22Rv1 (cell line): ENCODE data around the gene BTG3.

Experiments used
- H3K27ac ChIP-seq: fragments of 450-650 bp; 2 replicates; pipeline ENCODE4 v1.5.1; 2017
- ZFX ChIP-seq: fragments of 450-650 bp; IDR thresholded peaks from 2 replicates; pipeline ENCODE4 v1.6.1; 2017; ENCODE audit warnings: antibody characterized with exemption, borderline replicate concordance
- TF ChIP-seq, protein P1 (sequence below): fragments of 450-650 bp; IDR thresholded peaks from 2 replicates; pipeline ENCODE4 v1.5.1; 2017; ENCODE audit warnings: mild to moderate bottlenecking

Gene BTG3

DNA sequence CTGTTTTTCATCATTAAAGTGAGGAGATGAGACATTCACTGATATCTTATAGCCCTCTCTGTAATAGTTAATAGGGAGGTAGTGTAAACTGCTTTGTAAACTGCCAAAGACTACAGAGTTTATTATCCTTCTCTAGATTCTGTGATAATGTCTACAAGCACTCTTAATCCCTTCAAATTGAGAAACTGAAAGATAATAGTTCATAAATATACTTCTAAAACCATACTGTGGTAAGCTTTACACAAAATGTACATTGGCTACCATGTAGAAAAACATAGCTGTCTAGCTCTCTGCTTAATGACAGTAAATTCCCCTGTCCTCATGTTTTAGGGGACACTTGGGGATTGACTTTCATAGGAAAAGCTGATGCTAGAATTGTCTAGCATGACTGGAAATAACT lies 60.3 kb downstream of the BTG3 start:
- TF ChIP-seq, protein P1, sequence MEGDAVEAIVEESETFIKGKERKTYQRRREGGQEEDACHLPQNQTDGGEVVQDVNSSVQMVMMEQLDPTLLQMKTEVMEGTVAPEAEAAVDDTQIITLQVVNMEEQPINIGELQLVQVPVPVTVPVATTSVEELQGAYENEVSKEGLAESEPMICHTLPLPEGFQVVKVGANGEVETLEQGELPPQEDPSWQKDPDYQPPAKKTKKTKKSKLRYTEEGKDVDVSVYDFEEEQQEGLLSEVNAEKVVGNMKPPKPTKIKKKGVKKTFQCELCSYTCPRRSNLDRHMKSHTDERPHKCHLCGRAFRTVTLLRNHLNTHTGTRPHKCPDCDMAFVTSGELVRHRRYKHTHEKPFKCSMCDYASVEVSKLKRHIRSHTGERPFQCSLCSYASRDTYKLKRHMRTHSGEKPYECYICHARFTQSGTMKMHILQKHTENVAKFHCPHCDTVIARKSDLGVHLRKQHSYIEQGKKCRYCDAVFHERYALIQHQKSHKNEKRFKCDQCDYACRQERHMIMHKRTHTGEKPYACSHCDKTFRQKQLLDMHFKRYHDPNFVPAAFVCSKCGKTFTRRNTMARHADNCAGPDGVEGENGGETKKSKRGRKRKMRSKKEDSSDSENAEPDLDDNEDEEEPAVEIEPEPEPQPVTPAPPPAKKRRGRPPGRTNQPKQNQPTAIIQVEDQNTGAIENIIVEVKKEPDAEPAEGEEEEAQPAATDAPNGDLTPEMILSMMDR: no peak
- no peak for TF ChIP-seq ZFX
- no peak overlapping the region for H3K27ac ChIP-seq

DNA sequence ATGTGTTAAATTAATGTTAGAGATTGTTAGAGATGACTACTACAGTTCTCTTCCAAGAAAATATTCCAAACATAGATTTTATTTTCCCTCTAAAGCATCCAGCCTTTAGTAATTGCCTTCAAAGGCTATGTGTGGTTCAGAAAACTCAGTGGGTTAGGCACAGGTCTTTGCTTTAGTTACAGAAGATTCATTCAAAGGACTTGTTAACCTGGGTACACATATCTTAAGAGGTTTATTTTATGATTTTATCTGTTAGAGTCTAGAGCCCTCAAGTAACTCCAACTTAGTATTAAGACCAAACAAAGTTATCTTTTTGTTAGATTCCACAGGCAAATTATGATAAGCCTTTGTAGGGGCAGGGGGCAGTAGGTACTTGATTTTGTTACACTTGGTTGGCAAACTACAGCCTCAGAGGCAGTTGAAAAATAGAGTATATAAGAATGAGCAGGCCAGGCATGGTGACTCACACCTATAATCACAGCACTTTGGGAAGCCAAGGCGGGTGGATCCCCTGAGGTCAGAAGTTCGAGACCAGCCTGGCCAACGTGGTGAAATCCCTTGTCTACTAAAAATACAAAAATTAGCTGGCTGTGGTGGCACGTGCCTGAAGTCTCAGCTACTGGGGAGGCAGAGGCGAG lies 61.9 kb downstream of the BTG3 start:
- TF ChIP-seq ZFX: no peak
- TF ChIP-seq, protein P1: no peak
- no peak overlapping the region for H3K27ac ChIP-seq

DNA sequence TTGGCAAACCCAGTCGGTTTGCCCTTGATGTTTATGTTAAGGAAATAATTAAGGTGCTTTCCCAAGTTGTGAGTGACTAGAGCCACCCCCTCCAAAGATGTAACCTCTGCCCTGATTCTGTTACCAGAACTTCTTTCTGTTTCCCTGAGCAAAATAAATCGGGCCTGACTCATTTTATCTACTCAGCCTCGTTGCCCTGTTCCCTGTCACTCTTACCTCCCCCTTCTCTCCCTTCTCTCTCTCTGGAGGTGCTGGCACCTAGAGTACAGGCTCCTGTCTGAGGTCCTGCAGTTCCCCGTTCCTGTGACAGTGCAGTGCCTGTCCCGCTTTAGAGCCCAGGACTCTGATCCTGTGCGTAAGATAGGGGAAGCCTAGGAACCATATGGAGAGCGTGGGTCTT lies 64.4 kb downstream of the BTG3 start:
- no peak for TF ChIP-seq ZFX
- TF ChIP-seq, protein P1: no peak
- no peak overlapping the region for H3K27ac ChIP-seq

DNA sequence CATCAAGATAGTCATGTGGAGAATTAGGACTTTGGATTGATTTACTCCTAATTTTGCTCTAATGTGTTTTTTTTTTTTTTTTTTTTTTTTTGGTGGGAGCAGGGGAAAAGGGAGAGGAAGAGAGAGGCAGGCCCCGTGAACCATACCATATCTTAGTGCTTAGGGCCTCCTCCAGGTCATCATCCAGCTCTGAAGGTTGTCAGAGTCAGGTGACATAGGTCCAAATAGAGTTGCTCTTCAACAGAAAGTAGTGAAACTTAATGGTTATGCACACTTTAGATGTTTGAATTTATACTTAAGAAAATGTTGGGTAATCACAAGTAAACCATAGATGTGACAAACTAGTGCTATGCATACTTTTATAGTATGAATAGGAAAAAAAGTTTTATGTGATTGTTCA lies 67.7 kb downstream of the BTG3 start:
- TF ChIP-seq, protein P1: no peak
- no peak for TF ChIP-seq ZFX
- H3K27ac ChIP-seq: no peak overlapping the region
